HEK293 (cell line): Measurements from ENCODE around the gene SYT2.

ENCODE experiments used
- CTCF ChIA-PET: fragments of 350-600 bp; formaldehyde crosslinking; extraction: SDS; loops from one replicate; lab custom pipeline; 2021; ENCODE audit warnings: antibody characterized with exemption; lab: Yijun Ruan, JAX
- POLR2A ChIA-PET: fragments of 300-600 bp; formaldehyde crosslinking; extraction: SDS; loops from one replicate; lab custom pipeline; 2020; ENCODE audit warnings: antibody characterized with exemption, inconsistent platforms; lab: Yijun Ruan, JAX
- H3K27ac ChIP-seq: fragments of 200-500 bp; sonication (Bioruptor generic); 2 replicates; pipeline ENCODE4 v1.5.1; 2014; ENCODE audit warnings: low read depth, low read length, control low read depth, inconsistent platforms; ENCODE audit errors: extremely low read depth
- H3K36me3 ChIP-seq, 2 experiments: fragments of 200-500 bp in 1 of 2; sonication (Bioruptor generic) in 1 of 2; 1 replicate in 1 of 2; 2 replicates in 1 of 2; pipeline ENCODE4 v1.5.1; 2014 to 2017; ENCODE audit warnings: inconsistent platforms in 2 of 2, low read length in 2 of 2; ENCODE audit not compliant: control insufficient read depth in 2 of 2, insufficient read depth in 1 of 2
- H3K4me1 ChIP-seq: fragments of 200-500 bp; sonication (Bioruptor generic); 2 replicates; pipeline ENCODE4 v1.5.1; 2014; ENCODE audit warnings: mild to moderate bottlenecking, low read length, inconsistent platforms; ENCODE audit not compliant: control insufficient read depth, insufficient read depth
- H3K4me3 ChIP-seq: 2 replicates; pipeline ENCODE4 v1.5.1; 2011; ENCODE audit warnings: low read depth, mild to moderate bottlenecking, control low read depth, low read length, moderate library complexity
- H3K9me3 ChIP-seq: fragments of 200-500 bp; sonication (Bioruptor generic); 2 replicates; pipeline ENCODE4 v1.5.1; 2014; ENCODE audit warnings: low read depth, low read length, inconsistent platforms; ENCODE audit not compliant: control insufficient read depth, insufficient read depth
- KLF10 ChIP-seq: fragments of 450-650 bp; IDR thresholded peaks from 2 replicates; pipeline ENCODE4 v1.5.1; 2018; ENCODE audit warnings: missing biosample characterization, mild to moderate bottlenecking, missing genetic modification characterization
- KLF8 ChIP-seq: fragments of 450-650 bp; formaldehyde crosslinking; IDR thresholded peaks from 2 replicates; pipeline ENCODE4 v1.5.1; 2016; ENCODE audit warnings: missing biosample characterization, missing genetic modification characterization
- OVOL3 ChIP-seq: fragments of 450-650 bp; formaldehyde crosslinking; IDR thresholded peaks from 2 replicates; pipeline ENCODE4 v1.5.1; 2016; ENCODE audit warnings: missing biosample characterization, missing genetic modification characterization
- REPIN1 ChIP-seq: fragments of 450-650 bp; formaldehyde crosslinking; IDR thresholded peaks from 2 replicates; pipeline ENCODE4 v1.5.1; 2017; ENCODE audit warnings: missing biosample characterization, missing genetic modification characterization, low read depth
- YY2 ChIP-seq: fragments of 450-650 bp; formaldehyde crosslinking; IDR thresholded peaks from 2 replicates; pipeline ENCODE4 v1.5.1; 2016; ENCODE audit warnings: missing biosample characterization, missing genetic modification characterization
- ZBTB10 ChIP-seq: fragments of 450-650 bp; formaldehyde crosslinking; IDR thresholded peaks from 2 replicates; pipeline ENCODE4 v1.5.1; 2016; ENCODE audit warnings: missing biosample characterization, missing genetic modification characterization
- ZBTB17 ChIP-seq: fragments of 450-650 bp; formaldehyde crosslinking; IDR thresholded peaks from 2 replicates; pipeline ENCODE4 v1.5.1; 2016; ENCODE audit warnings: missing biosample characterization, missing genetic modification characterization
- ZFHX2 ChIP-seq: fragments of 450-650 bp; formaldehyde crosslinking; conservative IDR thresholded peaks from 2 replicates; pipeline ENCODE4 v1.5.1; 2016; ENCODE audit warnings: missing biosample characterization, missing genetic modification characterization
- ZFP3 ChIP-seq: fragments of 450-650 bp; formaldehyde crosslinking; IDR thresholded peaks from 2 replicates; pipeline ENCODE4 v1.5.1; 2016; ENCODE audit warnings: low read depth, missing biosample characterization, missing genetic modification characterization
- ZFP37 ChIP-seq: fragments of 450-650 bp; formaldehyde crosslinking; IDR thresholded peaks from 2 replicates; pipeline ENCODE4 v1.5.1; 2016; ENCODE audit warnings: missing biosample characterization, missing genetic modification characterization
- ZIC2 ChIP-seq: fragments of 450-650 bp; formaldehyde crosslinking; IDR thresholded peaks from 2 replicates; pipeline ENCODE4 v1.5.1; 2016; ENCODE audit warnings: missing biosample characterization, missing genetic modification characterization
- ZNF112 ChIP-seq: fragments of 450-650 bp; formaldehyde crosslinking; IDR thresholded peaks from 2 replicates; pipeline ENCODE4 v1.5.0; 2017; ENCODE audit warnings: missing biosample characterization, missing genetic modification characterization
- ZNF221 ChIP-seq: fragments of 450-650 bp; formaldehyde crosslinking; IDR thresholded peaks from 2 replicates; pipeline ENCODE4 v1.5.1; 2017; ENCODE audit warnings: missing biosample characterization, missing genetic modification characterization, borderline replicate concordance
- ZNF23 ChIP-seq: fragments of 450-650 bp; formaldehyde crosslinking; IDR thresholded peaks from 2 replicates; pipeline ENCODE4 v1.5.1; 2016; ENCODE audit warnings: missing biosample characterization, missing genetic modification characterization, borderline replicate concordance
- ZNF239 ChIP-seq: fragments of 450-650 bp; formaldehyde crosslinking; IDR thresholded peaks from 2 replicates; pipeline ENCODE4 v1.5.1; 2016; ENCODE audit warnings: missing biosample characterization, missing genetic modification characterization
- ZNF311 ChIP-seq: fragments of 450-650 bp; formaldehyde crosslinking; IDR thresholded peaks from 2 replicates; pipeline ENCODE4 v1.5.1; 2017; ENCODE audit warnings: missing biosample characterization, missing genetic modification characterization, borderline replicate concordance
- ZNF335 ChIP-seq: fragments of 450-650 bp; formaldehyde crosslinking; conservative IDR thresholded peaks from 2 replicates; pipeline ENCODE4 v1.5.1; 2016; ENCODE audit warnings: missing biosample characterization, missing genetic modification characterization
- ZNF510 ChIP-seq: fragments of 450-650 bp; formaldehyde crosslinking; IDR thresholded peaks from 2 replicates; pipeline ENCODE4 v1.5.1; 2018; ENCODE audit warnings: mild to moderate bottlenecking, missing genetic modification characterization, missing biosample characterization; ENCODE audit not compliant: insufficient replicate concordance
- ZNF571 ChIP-seq: fragments of 450-650 bp; formaldehyde crosslinking; IDR thresholded peaks from 2 replicates; pipeline ENCODE4 v1.5.0; 2017; ENCODE audit warnings: missing biosample characterization, missing genetic modification characterization
- ZNF623 ChIP-seq: fragments of 450-650 bp; formaldehyde crosslinking; IDR thresholded peaks from 2 replicates; pipeline ENCODE4 v1.5.1; 2016; ENCODE audit warnings: missing biosample characterization, missing genetic modification characterization
- ZNF639 ChIP-seq: fragments of 450-650 bp; formaldehyde crosslinking; IDR thresholded peaks from 2 replicates; pipeline ENCODE4 v1.5.1; 2016; ENCODE audit warnings: missing biosample characterization, missing genetic modification characterization
- ZNF704 ChIP-seq: fragments of 450-650 bp; formaldehyde crosslinking; IDR thresholded peaks from 2 replicates; pipeline ENCODE4 v1.5.1; 2016; ENCODE audit warnings: missing biosample characterization, missing genetic modification characterization
- ZNF747 ChIP-seq: fragments of 450-650 bp; formaldehyde crosslinking; IDR thresholded peaks from 2 replicates; pipeline ENCODE4 v1.5.1; 2016; ENCODE audit warnings: missing biosample characterization, missing genetic modification characterization
- TF ChIP-seq, protein P1 (sequence below): fragments of 450-650 bp; formaldehyde crosslinking; IDR thresholded peaks from 2 replicates; pipeline ENCODE4 v1.5.1; 2016; ENCODE audit warnings: missing biosample characterization, missing genetic modification characterization

The SYT2 gene

DNA sequence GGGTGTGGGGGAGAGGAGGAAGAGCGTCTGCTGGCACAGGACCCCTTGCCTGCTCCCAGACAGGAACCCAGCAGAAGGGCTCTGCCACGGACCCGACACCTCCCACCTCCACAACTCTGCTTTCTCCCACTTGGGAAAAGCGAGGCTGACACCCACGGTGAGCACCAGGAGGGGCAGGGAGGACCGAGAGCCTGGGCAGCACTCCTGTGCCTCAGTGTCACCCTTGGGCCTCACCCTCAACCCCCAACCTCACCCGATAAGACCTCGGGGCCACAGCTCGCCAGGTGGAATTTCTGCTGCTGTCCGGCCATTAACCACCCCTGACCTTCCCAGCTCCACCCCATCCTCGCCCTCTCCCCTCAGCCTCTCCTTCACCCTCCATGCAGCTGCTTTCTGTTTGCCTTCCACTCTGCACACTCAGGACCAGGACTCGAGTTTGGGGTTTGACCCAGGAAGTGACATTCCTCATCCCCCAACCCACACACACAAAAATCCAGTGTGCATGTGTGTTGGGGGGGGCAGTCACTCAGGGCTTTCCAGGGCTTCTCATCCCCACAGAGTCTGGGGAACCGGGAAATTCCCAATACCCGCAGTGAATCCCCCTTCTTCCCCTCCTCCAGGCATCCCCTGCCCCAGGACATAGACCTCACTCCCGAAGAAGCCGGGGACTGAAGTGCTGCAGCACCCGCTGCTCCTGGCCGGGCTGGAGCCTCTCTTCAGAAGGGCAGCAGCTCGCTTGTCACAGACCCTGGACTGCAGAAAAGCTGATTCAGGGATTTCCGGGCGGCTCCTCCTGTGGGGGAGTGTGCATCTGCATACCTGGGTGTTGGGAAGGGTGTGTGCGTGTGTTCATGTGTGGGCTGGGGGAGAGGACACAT, 65.8 kb downstream of the SYT2 start:
- TF ChIP-seq ZBTB17 (0 out of 2 replicates have a peak, but pooled peaks have one; percentile 15), ZFP37 (no peak)
- TF ChIP-seq, all 188 proteins: peak for 1
- POLR2A ChIA-PET: no interaction called here
- no peaks in the 10 kb centered on the region for H3K9me3 ChIP-seq
- no peaks in the 10 kb centered on the region; the same call in 1 of the 2 replicates for H3K4me1 ChIP-seq
- CTCF ChIA-PET: no interaction called here
- H3K4me3 ChIP-seq: no peak overlapping the region
- no peaks in the 10 kb centered on the region for H3K36me3 ChIP-seq
- H3K27ac ChIP-seq: no peak overlapping the region

- Histone ChIP-seq H3K4me3 (peak overlapping the region; percentile 44), H3K27ac (no peak overlapping the region; the same call in 1 of the 2 replicates)
- CTCF ChIA-PET: no interaction called here
- TF ChIP-seq OVOL3 (tag by site-specific recombination) (no peak), ZNF510 (tag by site-specific recombination) (no peak), ZNF23 (no peak), ZFHX2 (tag by site-specific recombination) (peak; percentile 96), KLF10 (tag by site-specific recombination) (no peak), ZNF704 (tag by site-specific recombination) (no peak), ZFP3 (tag by site-specific recombination) (no peak), ZBTB10 (tag by site-specific recombination) (0 out of 2 replicates have a peak, but pooled peaks have one; percentile 19), ZNF335 (tag by site-specific recombination) (peak; percentile 72), ZNF571 (tag by site-specific recombination) (no peak), ZNF311 (tag by site-specific recombination) (no peak), ZFP37 (no peak), YY2 (no peak), ZNF112 (no peak), ZIC2 (tag by site-specific recombination) (peak; percentile 62), ZNF623 (tag by site-specific recombination) (no peak), ZNF747 (no peak), ZNF221 (tag by site-specific recombination) (no peak), ZNF639 (no peak), ZNF239 (tag by site-specific recombination) (no peak), REPIN1 (tag by site-specific recombination) (no peak), KLF8 (tag by site-specific recombination) (no peak)
- TF ChIP-seq, protein P1, sequence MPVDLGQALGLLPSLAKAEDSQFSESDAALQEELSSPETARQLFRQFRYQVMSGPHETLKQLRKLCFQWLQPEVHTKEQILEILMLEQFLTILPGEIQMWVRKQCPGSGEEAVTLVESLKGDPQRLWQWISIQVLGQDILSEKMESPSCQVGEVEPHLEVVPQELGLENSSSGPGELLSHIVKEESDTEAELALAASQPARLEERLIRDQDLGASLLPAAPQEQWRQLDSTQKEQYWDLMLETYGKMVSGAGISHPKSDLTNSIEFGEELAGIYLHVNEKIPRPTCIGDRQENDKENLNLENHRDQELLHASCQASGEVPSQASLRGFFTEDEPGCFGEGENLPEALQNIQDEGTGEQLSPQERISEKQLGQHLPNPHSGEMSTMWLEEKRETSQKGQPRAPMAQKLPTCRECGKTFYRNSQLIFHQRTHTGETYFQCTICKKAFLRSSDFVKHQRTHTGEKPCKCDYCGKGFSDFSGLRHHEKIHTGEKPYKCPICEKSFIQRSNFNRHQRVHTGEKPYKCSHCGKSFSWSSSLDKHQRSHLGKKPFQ: no peak
Measured at GRCh38 chr1:202643397-202644218, 66.6 kb downstream of the SYT2 start.

More at GRCh38 chr1:202643397-202644218, 66.6 kb downstream of the SYT2 start:
- Histone ChIP-seq H3K4me1 (no peaks in the 10 kb centered on the region; the same call in 1 of the 2 replicates), H3K36me3 (no peaks in the 10 kb centered on the region), H3K9me3 (no peaks in the 10 kb centered on the region)
- POLR2A ChIA-PET: no interaction called here
